ENCODE results near the gene SMAD3.

The SMAD3 gene

DNA sequence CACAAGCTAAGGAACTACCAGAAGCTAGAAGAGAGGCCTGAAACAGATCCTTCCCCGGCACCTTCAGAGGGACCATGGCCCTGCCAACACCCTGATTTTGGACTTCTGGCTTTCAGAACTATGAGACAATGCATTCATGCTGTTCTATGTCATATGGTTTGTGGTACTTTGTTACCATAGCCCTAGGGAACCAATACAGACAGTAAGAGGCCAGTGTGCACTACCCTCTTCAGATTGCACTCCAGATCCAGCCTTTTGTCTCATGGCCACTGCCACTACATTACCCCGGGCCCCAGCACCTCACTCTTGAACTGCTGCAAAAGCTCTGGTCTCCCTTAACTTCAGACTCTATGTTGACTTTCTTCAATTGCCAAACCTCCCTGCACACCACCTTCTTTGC lies 165.1 kb downstream of the SMAD3 start:
- H3K4me3 ChIP-seq (ENCODE audit: low read depth, low read length): no peak overlapping the region
- TF ChIP-seq, protein P1, sequence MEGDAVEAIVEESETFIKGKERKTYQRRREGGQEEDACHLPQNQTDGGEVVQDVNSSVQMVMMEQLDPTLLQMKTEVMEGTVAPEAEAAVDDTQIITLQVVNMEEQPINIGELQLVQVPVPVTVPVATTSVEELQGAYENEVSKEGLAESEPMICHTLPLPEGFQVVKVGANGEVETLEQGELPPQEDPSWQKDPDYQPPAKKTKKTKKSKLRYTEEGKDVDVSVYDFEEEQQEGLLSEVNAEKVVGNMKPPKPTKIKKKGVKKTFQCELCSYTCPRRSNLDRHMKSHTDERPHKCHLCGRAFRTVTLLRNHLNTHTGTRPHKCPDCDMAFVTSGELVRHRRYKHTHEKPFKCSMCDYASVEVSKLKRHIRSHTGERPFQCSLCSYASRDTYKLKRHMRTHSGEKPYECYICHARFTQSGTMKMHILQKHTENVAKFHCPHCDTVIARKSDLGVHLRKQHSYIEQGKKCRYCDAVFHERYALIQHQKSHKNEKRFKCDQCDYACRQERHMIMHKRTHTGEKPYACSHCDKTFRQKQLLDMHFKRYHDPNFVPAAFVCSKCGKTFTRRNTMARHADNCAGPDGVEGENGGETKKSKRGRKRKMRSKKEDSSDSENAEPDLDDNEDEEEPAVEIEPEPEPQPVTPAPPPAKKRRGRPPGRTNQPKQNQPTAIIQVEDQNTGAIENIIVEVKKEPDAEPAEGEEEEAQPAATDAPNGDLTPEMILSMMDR (IDR thresholded peaks at IDR 0.05; ENCODE audit: low read depth, low read length, missing control alignments): no peak
- DNase-seq (ENCODE audit: low read depth): no peak

DNA sequence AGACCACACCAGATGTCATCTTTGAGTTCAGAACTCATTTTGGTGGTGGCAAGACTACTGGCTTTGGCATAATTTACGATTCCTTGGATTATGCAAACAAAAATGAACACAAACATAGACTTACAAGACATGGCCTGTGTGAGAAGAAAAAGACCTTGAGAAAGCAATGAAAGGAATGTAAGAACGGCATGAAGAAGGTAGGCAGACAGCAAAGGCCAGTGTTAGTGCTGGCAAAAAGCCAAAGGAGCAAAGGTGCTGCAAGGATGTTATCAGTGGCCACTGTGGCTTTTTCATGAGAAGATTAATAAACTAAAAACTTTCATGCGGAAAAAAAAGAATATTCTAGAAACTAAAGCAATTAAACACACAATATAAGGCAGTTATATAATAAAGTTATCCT lies 167.2 kb downstream of the SMAD3 start:
- H3K4me3 ChIP-seq (ENCODE audit: low read depth, low read length): no peak overlapping the region
- no peak for DNase-seq (ENCODE audit: low read depth)
- TF ChIP-seq, protein P1 (IDR thresholded peaks at IDR 0.05; ENCODE audit: low read depth, low read length, missing control alignments): no peak

DNA sequence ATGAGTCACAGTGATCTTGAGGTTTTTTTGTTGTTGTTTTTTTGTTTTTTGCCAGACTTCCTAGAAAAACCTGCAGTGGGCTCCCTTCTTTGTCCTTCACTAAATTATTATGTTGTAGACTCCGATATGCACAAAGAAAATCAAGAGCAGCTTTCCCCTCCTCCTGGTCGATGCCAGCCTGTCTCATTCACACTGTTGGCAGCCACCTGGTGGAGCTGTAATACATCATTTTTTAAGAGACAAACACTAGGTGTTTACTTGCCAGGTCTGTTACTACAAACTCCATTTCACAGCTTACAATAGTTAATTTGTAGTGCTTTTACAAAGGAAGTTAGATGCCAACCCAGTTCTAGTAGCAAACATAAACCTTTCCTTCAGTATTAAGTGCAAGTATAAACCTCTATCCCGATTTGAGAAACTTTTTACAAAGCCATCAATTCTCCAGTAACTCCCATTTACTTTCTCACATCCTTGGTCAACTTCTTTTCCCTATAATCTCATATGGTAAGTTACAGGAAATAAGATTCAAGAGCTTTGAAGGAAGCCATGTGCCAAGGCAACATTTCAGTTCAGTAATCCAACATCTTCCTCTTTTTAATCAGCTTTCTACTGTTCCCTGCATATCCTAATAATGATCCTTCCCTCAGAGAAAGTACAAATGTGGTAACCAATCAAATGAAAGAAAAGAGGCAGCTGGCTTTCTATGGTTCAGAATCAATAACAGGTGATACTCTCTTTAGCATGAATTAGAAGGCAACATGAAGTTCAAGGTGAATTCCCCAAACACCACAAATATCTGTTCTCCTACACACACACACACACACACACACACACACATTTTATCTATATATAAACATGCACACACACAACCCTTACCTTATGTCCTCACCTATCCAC lies 175.1 kb downstream of the SMAD3 start:
- DNase-seq (ENCODE audit: low read depth): peak; percentile 25
- TF ChIP-seq, protein P1 (IDR thresholded peaks at IDR 0.05; ENCODE audit: low read depth, low read length, missing control alignments): peak; percentile 42
- no peak overlapping the region for H3K4me3 ChIP-seq (ENCODE audit: low read depth, low read length)

DNA sequence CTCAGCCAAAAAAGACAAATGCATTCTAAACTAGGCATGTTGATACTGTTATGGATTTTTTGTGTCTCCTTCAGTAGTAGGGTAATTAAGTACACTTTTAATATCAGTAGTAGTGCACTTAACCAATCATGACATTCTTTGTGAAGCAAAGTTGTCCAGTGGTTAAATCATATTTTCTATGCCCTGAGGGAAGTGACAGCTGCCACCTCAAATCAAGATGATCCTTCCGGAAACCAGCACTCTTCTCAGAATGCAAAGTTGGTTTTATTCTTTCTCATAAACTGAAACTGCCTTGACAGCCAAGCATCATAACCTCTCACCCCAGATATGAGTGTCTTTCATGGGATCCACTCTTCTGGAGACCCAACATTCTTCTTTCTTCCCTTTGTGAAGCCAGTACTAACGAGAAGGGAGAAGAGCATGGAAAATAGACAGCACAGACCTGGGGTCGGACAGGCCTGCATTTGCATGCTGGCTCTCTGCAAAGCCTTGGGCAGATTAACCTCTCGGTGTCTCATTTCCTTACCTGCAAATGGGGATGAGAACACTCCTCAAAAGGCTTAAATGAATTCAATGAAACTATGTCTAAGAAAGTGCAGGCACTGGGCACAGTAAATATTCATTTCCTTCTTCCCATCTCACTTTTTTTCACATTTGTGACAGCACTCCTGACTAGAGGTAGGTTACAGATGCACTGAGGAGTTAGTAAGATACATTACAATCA lies 175.9 kb downstream of the SMAD3 start:
- peak; percentile 75 for DNase-seq (ENCODE audit: low read depth)
- TF ChIP-seq, protein P1 (IDR thresholded peaks at IDR 0.05; ENCODE audit: low read depth, low read length, missing control alignments): no peak
- peak overlapping the region; percentile 6; the same call in 1 of the 2 replicates for H3K4me3 ChIP-seq (ENCODE audit: low read depth, low read length)

DNA sequence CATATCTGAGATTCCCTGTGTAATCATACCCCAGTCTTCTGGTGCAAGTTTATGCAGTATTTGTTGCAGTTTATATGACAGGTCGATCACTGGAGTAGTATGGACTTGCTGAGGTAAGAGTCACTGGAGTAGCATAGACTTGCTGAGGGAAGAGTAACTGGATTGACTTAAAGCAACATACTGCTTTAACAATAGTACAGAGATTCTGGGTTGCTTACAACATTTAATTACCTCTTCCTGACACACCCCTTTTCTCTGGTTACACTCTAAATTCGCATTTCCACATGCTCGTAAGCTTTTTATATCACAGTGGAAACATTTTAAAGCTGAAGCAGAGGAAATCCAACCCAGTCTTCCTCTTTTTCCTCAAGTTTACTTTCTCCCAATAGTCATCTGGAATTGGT lies 177.3 kb downstream of the SMAD3 start:
- DNase-seq (ENCODE audit: low read depth): no peak
- TF ChIP-seq, protein P1 (IDR thresholded peaks at IDR 0.05; ENCODE audit: low read depth, low read length, missing control alignments): no peak
- no peak overlapping the region for H3K4me3 ChIP-seq (ENCODE audit: low read depth, low read length)
